HepG2 (cell line): ENCODE results near the gene NUDT17. TPM values are rescaled to one million over a fixed set of nuclear protein-coding genes. Genes with fewer than 3 reads are reported as not detected.

Experiments used
- HDAC2 ChIP-seq: sonication (generic); formaldehyde crosslinking; IDR thresholded peaks from 2 replicates; pipeline ENCODE4 v1.4.0; 2020; ENCODE audit warnings: missing genetic modification reagents
- TEAD2 ChIP-seq: sonication (generic); formaldehyde crosslinking; IDR thresholded peaks from 2 replicates; pipeline ENCODE4 v1.9.0; 2021; ENCODE audit warnings: missing genetic modification reagents
- ZNF562 ChIP-seq: sonication (generic); formaldehyde crosslinking; IDR thresholded peaks from 2 replicates; pipeline ENCODE4 v1.8.0; 2022; ENCODE audit warnings: missing genetic modification reagents, borderline replicate concordance
- ZNF614 ChIP-seq: IDR thresholded peaks from 2 replicates; pipeline ENCODE4 v1.6.1; 2018; ENCODE audit warnings: missing biosample characterization, missing genetic modification reagents, inconsistent platforms, borderline replicate concordance
- ZNF780A ChIP-seq: sonication (generic); formaldehyde crosslinking; IDR thresholded peaks from 2 replicates; pipeline ENCODE4 v1.8.0; 2022; ENCODE audit warnings: mild to moderate bottlenecking, missing genetic modification reagents, moderate library complexity
- polyA plus RNA-seq, 8 experiments: library from polyadenylated mRNA; depleted of rRNA in 3 of 8; stranded (reverse) in 7 of 8; unstranded in 1 of 8; fragments of >200 nt; fragmentation: Illumina TruSeq in 4 of 8; extraction: Trizol in 4 of 8; gene quantifications; 2 replicates each; pipeline versions ENCODE4 v1.2.1 to v1.2.3, GENCODE V29; 2011 to 2016; ENCODE audit warnings: low read depth in 4 of 8, missing spikeins in 1 of 8, mixed read lengths in 1 of 8; ENCODE audit not compliant: insufficient read depth in 1 of 8
- total RNA-seq, 5 experiments: library from RNA; depleted of rRNA; stranded (reverse); fragments of >200 nt; fragmentation: Illumina TruSeq; extraction: Trizol; gene quantifications; 2 replicates each; pipeline ENCODE4 v1.2.3, GENCODE V29; 2016; ENCODE audit warnings: low read depth in 1 of 5
- TF ChIP-seq, protein P1 (sequence below): sonication (generic); formaldehyde crosslinking; IDR thresholded peaks from 2 replicates; pipeline ENCODE4 v1.8.1; 2023; ENCODE audit warnings: mild to moderate bottlenecking, inconsistent platforms, moderate library complexity, missing genetic modification reagents, borderline replicate concordance
- TF ChIP-seq, protein P2 (sequence below): sonication (generic); formaldehyde crosslinking; conservative IDR thresholded peaks from 2 replicates; pipeline ENCODE4 v1.4.0; 2020; ENCODE audit warnings: missing genetic modification reagents
- TF ChIP-seq, protein P3 (sequence below): sonication (generic); formaldehyde crosslinking; IDR thresholded peaks from 2 replicates; pipeline ENCODE4 v1.4.0; 2020; ENCODE audit warnings: missing genetic modification reagents, borderline replicate concordance

The NUDT17 gene
- total and polyA plus RNA-seq, 2 of the 13 experiments (the other 11 are each of a cell fraction or from before 2014, with no cell fraction given) = 2.6 to 5.8 TPM

DNA sequence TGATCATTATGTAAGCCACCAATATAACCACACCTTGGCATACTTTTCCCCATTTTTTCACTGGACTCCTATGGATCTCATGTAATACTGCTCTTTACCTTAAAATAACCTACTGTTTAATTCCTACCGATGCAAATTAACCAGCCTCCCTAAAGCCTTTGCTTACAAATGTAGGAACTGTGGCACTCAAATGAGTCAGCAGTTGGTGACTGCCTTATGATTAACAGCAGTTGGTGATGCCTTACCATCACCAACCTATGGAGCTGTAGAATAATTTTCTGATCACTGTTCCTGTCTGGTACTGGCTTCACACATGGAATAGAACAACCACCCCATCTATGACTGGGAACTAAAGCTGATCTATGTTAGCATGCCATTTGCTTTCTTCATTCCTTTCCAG is 7.8 kb upstream of the NUDT17 start (continued):
- TF ChIP-seq, protein P1, sequence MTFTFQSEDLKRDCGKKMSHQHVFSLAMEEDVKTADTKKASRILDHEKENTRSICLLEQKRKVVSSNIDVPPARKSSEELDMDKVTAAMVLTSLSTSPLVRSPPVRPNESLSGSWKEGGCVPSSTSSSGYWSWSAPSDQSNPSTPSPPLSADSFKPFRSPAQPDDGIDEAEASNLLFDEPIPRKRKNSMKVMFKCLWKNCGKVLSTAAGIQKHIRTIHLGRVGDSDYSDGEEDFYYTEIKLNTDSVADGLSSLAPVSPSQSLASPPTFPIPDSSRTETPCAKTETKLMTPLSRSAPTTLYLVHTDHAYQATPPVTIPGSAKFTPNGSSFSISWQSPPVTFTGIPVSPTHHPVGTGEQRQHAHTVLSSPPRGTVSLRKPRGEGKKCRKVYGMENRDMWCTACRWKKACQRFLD = no peak
- TF ChIP-seq, protein P2, sequence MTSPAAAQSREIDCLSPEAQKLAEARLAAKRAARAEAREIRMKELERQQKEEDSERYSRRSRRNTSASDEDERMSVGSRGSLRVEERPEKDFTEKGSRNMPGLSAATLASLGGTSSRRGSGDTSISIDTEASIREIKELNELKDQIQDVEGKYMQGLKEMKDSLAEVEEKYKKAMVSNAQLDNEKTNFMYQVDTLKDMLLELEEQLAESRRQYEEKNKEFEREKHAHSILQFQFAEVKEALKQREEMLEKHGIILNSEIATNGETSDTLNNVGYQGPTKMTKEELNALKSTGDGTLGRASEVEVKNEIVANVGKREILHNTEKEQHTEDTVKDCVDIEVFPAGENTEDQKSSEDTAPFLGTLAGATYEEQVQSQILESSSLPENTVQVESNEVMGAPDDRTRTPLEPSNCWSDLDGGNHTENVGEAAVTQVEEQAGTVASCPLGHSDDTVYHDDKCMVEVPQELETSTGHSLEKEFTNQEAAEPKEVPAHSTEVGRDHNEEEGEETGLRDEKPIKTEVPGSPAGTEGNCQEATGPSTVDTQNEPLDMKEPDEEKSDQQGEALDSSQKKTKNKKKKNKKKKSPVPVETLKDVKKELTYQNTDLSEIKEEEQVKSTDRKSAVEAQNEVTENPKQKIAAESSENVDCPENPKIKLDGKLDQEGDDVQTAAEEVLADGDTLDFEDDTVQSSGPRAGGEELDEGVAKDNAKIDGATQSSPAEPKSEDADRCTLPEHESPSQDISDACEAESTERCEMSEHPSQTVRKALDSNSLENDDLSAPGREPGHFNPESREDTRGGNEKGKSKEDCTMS (CRISPR knock-in tag) = no peak
- TF ChIP-seq HDAC2 (CRISPR knock-in tag) = no peak
- no peak for TF ChIP-seq TEAD2 (CRISPR knock-in tag)
- TF ChIP-seq, protein P3, sequence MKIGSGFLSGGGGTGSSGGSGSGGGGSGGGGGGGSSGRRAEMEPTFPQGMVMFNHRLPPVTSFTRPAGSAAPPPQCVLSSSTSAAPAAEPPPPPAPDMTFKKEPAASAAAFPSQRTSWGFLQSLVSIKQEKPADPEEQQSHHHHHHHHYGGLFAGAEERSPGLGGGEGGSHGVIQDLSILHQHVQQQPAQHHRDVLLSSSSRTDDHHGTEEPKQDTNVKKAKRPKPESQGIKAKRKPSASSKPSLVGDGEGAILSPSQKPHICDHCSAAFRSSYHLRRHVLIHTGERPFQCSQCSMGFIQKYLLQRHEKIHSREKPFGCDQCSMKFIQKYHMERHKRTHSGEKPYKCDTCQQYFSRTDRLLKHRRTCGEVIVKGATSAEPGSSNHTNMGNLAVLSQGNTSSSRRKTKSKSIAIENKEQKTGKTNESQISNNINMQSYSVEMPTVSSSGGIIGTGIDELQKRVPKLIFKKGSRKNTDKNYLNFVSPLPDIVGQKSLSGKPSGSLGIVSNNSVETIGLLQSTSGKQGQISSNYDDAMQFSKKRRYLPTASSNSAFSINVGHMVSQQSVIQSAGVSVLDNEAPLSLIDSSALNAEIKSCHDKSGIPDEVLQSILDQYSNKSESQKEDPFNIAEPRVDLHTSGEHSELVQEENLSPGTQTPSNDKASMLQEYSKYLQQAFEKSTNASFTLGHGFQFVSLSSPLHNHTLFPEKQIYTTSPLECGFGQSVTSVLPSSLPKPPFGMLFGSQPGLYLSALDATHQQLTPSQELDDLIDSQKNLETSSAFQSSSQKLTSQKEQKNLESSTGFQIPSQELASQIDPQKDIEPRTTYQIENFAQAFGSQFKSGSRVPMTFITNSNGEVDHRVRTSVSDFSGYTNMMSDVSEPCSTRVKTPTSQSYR (CRISPR knock-in tag) = no peak
- no peak for TF ChIP-seq ZNF562 (CRISPR knock-in tag)
- TF ChIP-seq ZNF780A (CRISPR knock-in tag) = no peak
- no peak for TF ChIP-seq ZNF614
